HepG2 (cell line): ENCODE results near the gene GORASP2. TPM values are rescaled to one million over a fixed set of nuclear protein-coding genes. Genes with fewer than 3 reads are reported as not detected.

ENCODE experiments used
- ATAC-seq: fragments of 200-7000 bp; cut with Tn5 transposase; 3 replicates; pipeline ENCODE4 v1.9.1; 2020; ENCODE audit warnings: mild to moderate bottlenecking, moderate library complexity
- BruUV-seq: library from RNA; stranded (reverse); fragments of 400-500 nt; replicated peaks from 2 replicates; lab custom pipeline; 2021; lab: Mats Ljungman, UMichigan
- CTCF ChIA-PET: fragments of 300-600 bp; formaldehyde crosslinking; extraction: SDS; loops from one replicate; lab custom pipeline; 2021; ENCODE audit warnings: low total read pairs, inconsistent platforms, low intra/inter-chr PET ratio; lab: Yijun Ruan, JAX
- POLR2A ChIA-PET: fragments of 350-600 bp; sonication (Branson Sonifier 250); formaldehyde crosslinking; loops from one replicate; lab custom pipeline; 2020; ENCODE audit warnings: antibody characterized with exemption, inconsistent platforms; lab: Yijun Ruan, JAX
- DNase-seq: peaks from one replicate; pipeline ENCODE4 v3.0.0-alpha.2; 2015; ENCODE audit warnings: low spot score
- FAIRE-seq: peaks from 3 replicates; lab custom pipeline; 2011; peaks lifted over from hg19 to GRCh38; lab: Jason Lieb, UNC
- H2AFZ ChIP-seq: one replicate; pipeline ENCODE4 v1.6.1; 2011; ENCODE audit warnings: low read length, inconsistent platforms
- H3K27ac ChIP-seq: fragments of 300-600 bp; 3 replicates; pipeline ENCODE4 v1.8.0; 2011; ENCODE audit warnings: mixed run types, mild to moderate bottlenecking, mixed read lengths, low read length, inconsistent platforms; ENCODE audit not compliant: insufficient read depth; ENCODE audit errors: extremely low read length
- H3K27me3 ChIP-seq, 2 experiments: fragments of 200-600 bp in 1 of 2; 2 replicates in 1 of 2; 3 replicates in 1 of 2; pipeline versions ENCODE4 v1.6.0 to v1.8.0; 2011; ENCODE audit warnings: low read length in 2 of 2, mild to moderate bottlenecking in 2 of 2, moderate library complexity in 2 of 2, inconsistent platforms in 1 of 2; ENCODE audit not compliant: insufficient read depth in 2 of 2, control insufficient read depth in 1 of 2
- H3K36me3 ChIP-seq, 2 experiments: fragments of 200-600 bp in 1 of 2; replicated peaks in 1 of 2; 2 replicates in 1 of 2; 3 replicates in 1 of 2; pipeline versions ENCODE4 v1.5.1 to v1.8.0; 2011; ENCODE audit warnings: low read length in 2 of 2, inconsistent platforms in 1 of 2; ENCODE audit not compliant: insufficient read depth in 2 of 2, control insufficient read depth in 1 of 2
- H3K4me1 ChIP-seq: 2 replicates; pipeline ENCODE4 v1.5.1; 2012; ENCODE audit warnings: low read length, inconsistent platforms; ENCODE audit not compliant: insufficient read depth
- H3K4me2 ChIP-seq: 2 replicates; pipeline ENCODE4 v1.6.0; 2011; ENCODE audit warnings: low read depth, low read length, inconsistent platforms
- H3K4me3 ChIP-seq, 3 experiments: fragments of 200-600 bp in 1 of 3; sonication (generic), shearing (Covaris generic) in 1 of 3; replicated peaks in 1 of 3; 2 replicates each; pipeline ENCODE4 v1.5.1; 2011 to 2016; ENCODE audit warnings: low read length in 3 of 3, inconsistent platforms in 2 of 3, low read depth in 2 of 3, mild to moderate bottlenecking in 2 of 3, control low read depth in 1 of 3, mixed read lengths in 1 of 3; ENCODE audit not compliant: insufficient read depth in 1 of 3
- H3K79me2 ChIP-seq: one replicate; pipeline ENCODE4 v1.6.1; 2011; ENCODE audit warnings: low read length, inconsistent platforms; ENCODE audit not compliant: insufficient read depth
- H3K9ac ChIP-seq: 2 replicates; pipeline ENCODE4 v1.6.0; 2011; ENCODE audit warnings: mild to moderate bottlenecking, low read depth, low read length, inconsistent platforms; ENCODE audit not compliant: insufficient read depth
- H3K9me3 ChIP-seq: 2 replicates; pipeline ENCODE4 v1.5.1; 2012; ENCODE audit warnings: mild to moderate bottlenecking, low read length
- H4K20me1 ChIP-seq: 2 replicates; pipeline ENCODE4 v1.6.0; 2011; ENCODE audit warnings: inconsistent platforms, mild to moderate bottlenecking, low read length, moderate library complexity; ENCODE audit not compliant: insufficient read depth
- ETV6 ChIP-seq: sonication (generic); formaldehyde crosslinking; conservative IDR thresholded peaks from 2 replicates; pipeline ENCODE4 v1.4.0; 2020; ENCODE audit warnings: missing genetic modification reagents
- RERE ChIP-seq: IDR thresholded peaks from 2 replicates; pipeline ENCODE4 v1.6.1; 2016; ENCODE audit warnings: low read depth, missing genetic modification reagents, missing compliant biosample characterization
- SRY ChIP-seq: sonication (generic); formaldehyde crosslinking; IDR thresholded peaks from 2 replicates; pipeline ENCODE4 v1.8.0; 2022; ENCODE audit warnings: mild to moderate bottlenecking, missing genetic modification reagents
- ZNF619 ChIP-seq: sonication (generic); formaldehyde crosslinking; IDR thresholded peaks from 2 replicates; pipeline ENCODE4 v1.4.0; 2020; ENCODE audit warnings: mild to moderate bottlenecking, missing genetic modification reagents
- ZNF660 ChIP-seq: sonication (generic); formaldehyde crosslinking; IDR thresholded peaks from 2 replicates; pipeline ENCODE4 v1.5.1; 2020; ENCODE audit warnings: mild to moderate bottlenecking, low read depth, missing genetic modification reagents, borderline replicate concordance
- WGBS: methylation state at CpG from one replicate; pipeline ENCODE4 v1.1.6; 2017; ENCODE audit warnings: low lambda C conversion rate; 5-methylcytosine and 5-hydroxymethylcytosine counted together
- in situ Hi-C: cut with HindIII; loops from 2 replicates; pipeline ENCODE4 v1.10.0; 2017; ENCODE audit warnings: low pct_unique_long_range_greater_than_20kb; ENCODE audit not compliant: extremely low pct_ligation_motif_present
- intact Hi-C: fragments of 100-400 bp; cut with micrococcal nuclease; formaldehyde crosslinking; loops from one replicate; pipeline ENCODE4 v1.10.0; 2022; ENCODE audit not compliant: unreplicated experiment
- polyA plus RNA-seq, 8 experiments: library from polyadenylated mRNA; depleted of rRNA in 3 of 8; stranded (reverse) in 7 of 8; unstranded in 1 of 8; fragments of >200 nt; fragmentation: Illumina TruSeq in 4 of 8; extraction: Trizol in 4 of 8; gene quantifications; 2 replicates each; pipeline versions ENCODE4 v1.2.1 to v1.2.3, GENCODE V29; 2011 to 2016; ENCODE audit warnings: low read depth in 4 of 8, missing spikeins in 1 of 8, mixed read lengths in 1 of 8; ENCODE audit not compliant: insufficient read depth in 1 of 8
- total RNA-seq, 5 experiments: library from RNA; depleted of rRNA; stranded (reverse); fragments of >200 nt; fragmentation: Illumina TruSeq; extraction: Trizol; gene quantifications; 2 replicates each; pipeline ENCODE4 v1.2.3, GENCODE V29; 2016; ENCODE audit warnings: low read depth in 1 of 5

GORASP2 gene
- total and polyA plus RNA-seq, 2 of the 13 experiments (the other 11 are each of a cell fraction or from before 2014, with no cell fraction given), result 103 to 239 TPM

- no peaks in the 10 kb centered on the region for H4K20me1 ChIP-seq
- H3K4me2 ChIP-seq, result no peak overlapping the region
- H3K9me3 ChIP-seq, result no peaks in the 10 kb centered on the region
- TF ChIP-seq ZNF660 (no peak), SRY (no peak), ETV6 (CRISPR knock-in tag) (no peak), RERE (no peak), ZNF619 (CRISPR knock-in tag) (no peak)
- POLR2A ChIA-PET, result no interaction called here
- DNase-seq (no peak), ATAC-seq (no peak), FAIRE-seq (no peak)
- BruUV-seq, result no TSS peak
- CTCF ChIA-PET, result no interaction called here
- H3K4me3 ChIP-seq, result no peak overlapping the region
- H3K36me3 ChIP-seq, result no peaks in the 10 kb centered on the region
- in situ Hi-C loops (no loop called here), intact Hi-C loops (no loop called here)
- H3K4me1 ChIP-seq, result no peaks in the 10 kb centered on the region
- WGBS, result 52% methylated on average over 4 of the region's 4 CpGs
- no peak overlapping the region for H3K9ac ChIP-seq
- H3K27me3 ChIP-seq, result no peaks in the 10 kb centered on the region; a peak in 1 of 5 replicates
- H3K79me2 ChIP-seq, result no peaks in the 10 kb centered on the region
- H2AFZ ChIP-seq, result no peak overlapping the region
- H3K27ac ChIP-seq, result no peak overlapping the region
Observed at GRCh38 chr2:170891893-170892292, 37.2 kb upstream of the GORASP2 start.
